ENCODE measurements around the gene AVP. TPM values are rescaled to one million over a fixed set of nuclear protein-coding genes. Genes with fewer than 3 reads are reported as not detected.
"Not testable (repeated sequence)": the region's sequence is repeated elsewhere in the genome, so short reads cannot be mapped to it uniquely, and the experiment has no call there.

The AVP gene, protein sequence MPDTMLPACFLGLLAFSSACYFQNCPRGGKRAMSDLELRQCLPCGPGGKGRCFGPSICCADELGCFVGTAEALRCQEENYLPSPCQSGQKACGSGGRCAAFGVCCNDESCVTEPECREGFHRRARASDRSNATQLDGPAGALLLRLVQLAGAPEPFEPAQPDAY
- total RNA-seq (not detected), polyA plus RNA-seq (not detected)
- long read RNA-seq, donor 1 = 0 reads
- long read RNA-seq, donor 2 = 0 reads

DNA sequence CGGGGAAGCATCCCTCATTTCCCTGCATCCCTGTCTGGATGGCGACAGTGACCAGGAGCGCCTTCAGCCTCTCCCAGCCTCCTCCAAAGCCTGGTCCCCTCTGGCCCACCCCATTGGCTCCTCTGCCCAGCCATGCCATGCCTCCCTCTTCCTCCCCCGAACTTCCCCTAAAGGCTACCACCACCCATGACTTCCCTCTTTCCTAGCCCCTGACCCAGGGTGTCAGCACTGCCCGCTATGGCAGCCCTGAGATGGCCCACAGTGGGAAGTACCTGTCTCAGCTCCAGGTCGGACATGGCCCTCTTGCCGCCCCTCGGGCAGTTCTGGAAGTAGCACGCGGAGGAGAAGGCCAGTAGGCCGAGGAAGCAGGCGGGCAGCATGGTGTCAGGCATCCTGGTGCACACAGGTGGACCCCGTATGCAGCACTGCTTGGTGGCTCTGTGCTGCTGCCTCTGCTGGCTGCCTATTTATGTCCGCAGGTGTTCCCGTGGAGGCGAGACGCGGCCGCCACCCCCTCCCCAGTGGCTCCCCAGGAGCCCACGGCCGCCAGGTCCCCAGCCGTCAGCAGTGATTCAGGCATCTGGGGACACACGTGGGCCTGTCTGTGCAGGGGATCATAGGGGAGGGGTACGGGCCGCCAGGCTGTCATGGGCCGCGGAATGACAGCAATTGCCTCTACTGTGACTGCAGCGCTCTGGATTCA, at the start of gene AVP:
Gene AVP (minus strand): TSS at position 442 of the 703 bp plus-strand sequence. CDS start 50 bp downstream, at position 392.
- no peak for ATAC-seq (ENCODE audit: low FRiP score)
- H3K4me1 ChIP-seq (ENCODE audit: control insufficient read depth in 1 of 2, insufficient read depth in 2 of 2, low read length in 2 of 2) = no peaks in the 10 kb centered on the region
- intact Hi-C loops (cut with DNase I) = no loop called here
- H3K27ac ChIP-seq (ENCODE audit: low read depth in 1 of 2, low read length in 2 of 2) = no peak within 1 kb of the TSS
- H3K36me3 ChIP-seq (ENCODE audit: control insufficient read depth in 1 of 2, insufficient read depth in 2 of 2, low read length in 1 of 2) = no peaks in the 10 kb centered on the region
- DNase-seq = no peak
- no peak within 1 kb of the TSS for H3K4me3 ChIP-seq (ENCODE audit: low read length in 2 of 2)
- no peaks in the 10 kb centered on the region for H3K9me3 ChIP-seq (ENCODE audit: control insufficient read depth, low read length)
- H3K27me3 ChIP-seq (ENCODE audit: control insufficient read depth in 1 of 2, insufficient read depth in 2 of 2, low read length in 1 of 2) = no peaks in the 10 kb centered on the region
- WGBS, 2 donors = 88 to 91% methylated on average over 28 of the region's 28 CpGs

GRCh38 chr20:3134151-3134550, 49.6 kb upstream of the AVP start:
- DNase-seq (no peak), ATAC-seq (ENCODE audit: low FRiP score) (no peak)
- no peak overlapping the region for H3K27ac ChIP-seq (ENCODE audit: low read depth in 1 of 2, low read length in 2 of 2)
- 91 to 96% methylated on average over 3 of the region's 3 CpGs for WGBS, 2 donors
- H3K36me3 ChIP-seq (ENCODE audit: control insufficient read depth in 1 of 2, insufficient read depth in 2 of 2, low read length in 1 of 2) = no peaks in the 10 kb centered on the region
- H3K4me3 ChIP-seq (ENCODE audit: low read length in 2 of 2) = no peak overlapping the region
- no peaks in the 10 kb centered on the region for H3K4me1 ChIP-seq (ENCODE audit: control insufficient read depth in 1 of 2, insufficient read depth in 2 of 2, low read length in 2 of 2)
- intact Hi-C loops (cut with DNase I) = no loop called here
- H3K9me3 ChIP-seq (ENCODE audit: control insufficient read depth, low read length) = no peaks in the 10 kb centered on the region
- no peaks in the 10 kb centered on the region for H3K27me3 ChIP-seq (ENCODE audit: control insufficient read depth in 1 of 2, insufficient read depth in 2 of 2, low read length in 1 of 2)

- 93 to 95% methylated on average over 2 of the region's 2 CpGs for WGBS, 2 donors
- intact Hi-C loops (cut with DNase I) = no loop called here
Observed at GRCh38 chr20:3133155-3133554, 48.6 kb upstream of the AVP start.

DNA sequence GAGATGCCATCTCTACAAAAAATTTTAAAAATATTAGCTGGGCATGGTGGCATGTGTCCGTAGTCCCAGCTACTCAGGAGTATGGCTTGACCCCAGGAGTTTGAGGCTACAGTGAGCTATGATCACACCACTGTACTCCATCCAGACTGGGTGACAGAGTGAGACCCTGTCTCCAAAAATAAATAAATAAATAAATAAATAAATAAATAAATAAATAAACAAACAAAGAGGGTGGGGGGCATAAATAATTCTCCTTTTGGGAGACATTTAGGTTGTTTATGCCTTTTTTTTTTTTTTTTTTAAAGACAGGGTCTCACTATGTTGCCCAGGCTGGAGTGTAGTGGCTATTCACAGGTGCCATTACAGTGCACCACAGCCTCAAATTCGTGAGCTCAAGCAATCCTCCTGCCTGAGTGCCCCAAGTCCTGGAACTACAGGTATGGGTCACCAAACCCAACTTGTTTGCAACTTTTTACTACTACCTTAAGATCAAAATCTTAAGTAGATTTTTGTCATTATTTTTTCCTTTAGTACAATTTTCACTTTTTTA, 45.6 kb upstream of the AVP start:
- intact Hi-C loops (cut with DNase I) = no loop called here
- no peak overlapping the region for H3K27ac ChIP-seq (ENCODE audit: low read depth in 1 of 2, low read length in 2 of 2)
- no peaks in the 10 kb centered on the region for H3K36me3 ChIP-seq (ENCODE audit: control insufficient read depth in 1 of 2, insufficient read depth in 2 of 2, low read length in 1 of 2)
- WGBS, 2 donors = 88 to 96% methylated on average over 2 of the region's 2 CpGs
- ATAC-seq (ENCODE audit: low FRiP score) = no peak
- DNase-seq = no peak
- no peak overlapping the region for H3K4me3 ChIP-seq (ENCODE audit: low read length in 2 of 2)
- H3K9me3 ChIP-seq (ENCODE audit: control insufficient read depth, low read length) = no peaks in the 10 kb centered on the region
- no peaks in the 10 kb centered on the region for H3K4me1 ChIP-seq (ENCODE audit: control insufficient read depth in 1 of 2, insufficient read depth in 2 of 2, low read length in 2 of 2)
- H3K27me3 ChIP-seq (ENCODE audit: control insufficient read depth in 1 of 2, insufficient read depth in 2 of 2, low read length in 1 of 2) = no peaks in the 10 kb centered on the region

More at GRCh38 chr20:3133155-3133554, 48.6 kb upstream of the AVP start:
- no peak overlapping the region for H3K4me3 ChIP-seq (ENCODE audit: low read length in 2 of 2)
- no peak overlapping the region for H3K27ac ChIP-seq (ENCODE audit: low read depth in 1 of 2, low read length in 2 of 2)
- H3K27me3 ChIP-seq (ENCODE audit: control insufficient read depth in 1 of 2, insufficient read depth in 2 of 2, low read length in 1 of 2) = no peaks in the 10 kb centered on the region
- DNase-seq = no peak
- H3K9me3 ChIP-seq (ENCODE audit: control insufficient read depth, low read length) = no peaks in the 10 kb centered on the region
- no peak for ATAC-seq (ENCODE audit: low FRiP score)
- no peaks in the 10 kb centered on the region for H3K36me3 ChIP-seq (ENCODE audit: control insufficient read depth in 1 of 2, insufficient read depth in 2 of 2, low read length in 1 of 2)
- H3K4me1 ChIP-seq (ENCODE audit: control insufficient read depth in 1 of 2, insufficient read depth in 2 of 2, low read length in 2 of 2) = no peaks in the 10 kb centered on the region

GRCh38 chr20:3129094-3129493, 44.6 kb upstream of the AVP start:
- no peak overlapping the region for H3K27ac ChIP-seq (ENCODE audit: low read depth in 1 of 2, low read length in 2 of 2)
- no peaks in the 10 kb centered on the region for H3K9me3 ChIP-seq (ENCODE audit: control insufficient read depth, low read length)
- no peaks in the 10 kb centered on the region for H3K4me1 ChIP-seq (ENCODE audit: control insufficient read depth in 1 of 2, insufficient read depth in 2 of 2, low read length in 2 of 2)
- intact Hi-C loops (cut with DNase I) = no loop called here
- no peak for ATAC-seq (ENCODE audit: low FRiP score)
- no peak for DNase-seq
- no peaks in the 10 kb centered on the region for H3K36me3 ChIP-seq (ENCODE audit: control insufficient read depth in 1 of 2, insufficient read depth in 2 of 2, low read length in 1 of 2)
- WGBS, 2 donors = 76 to 78% methylated on average over 4 of the region's 4 CpGs
- no peaks in the 10 kb centered on the region for H3K27me3 ChIP-seq (ENCODE audit: control insufficient read depth in 1 of 2, insufficient read depth in 2 of 2, low read length in 1 of 2)
- H3K4me3 ChIP-seq (ENCODE audit: low read length in 2 of 2) = no peak overlapping the region

GRCh38 chr20:3128275-3128984, 43.9 kb upstream of the AVP start:
- ATAC-seq (ENCODE audit: low FRiP score) = no peak
- Histone ChIP-seq H3K9me3 (ENCODE audit: control insufficient read depth, low read length) (no peaks in the 10 kb centered on the region), H3K4me3 (ENCODE audit: low read length in 2 of 2) (no peak overlapping the region), H3K36me3 (ENCODE audit: control insufficient read depth in 1 of 2, insufficient read depth in 2 of 2, low read length in 1 of 2) (no peaks in the 10 kb centered on the region), H3K4me1 (ENCODE audit: control insufficient read depth in 1 of 2, insufficient read depth in 2 of 2, low read length in 2 of 2) (no peaks in the 10 kb centered on the region), H3K27ac (ENCODE audit: low read depth in 1 of 2, low read length in 2 of 2) (no peak overlapping the region), H3K27me3 (ENCODE audit: control insufficient read depth in 1 of 2, insufficient read depth in 2 of 2, low read length in 1 of 2) (no peaks in the 10 kb centered on the region)
- WGBS, 2 donors = 77 to 81% methylated on average over 8 of the region's 8 CpGs
- intact Hi-C loops (cut with DNase I) = no loop called here
- DNase-seq = no peak

DNA sequence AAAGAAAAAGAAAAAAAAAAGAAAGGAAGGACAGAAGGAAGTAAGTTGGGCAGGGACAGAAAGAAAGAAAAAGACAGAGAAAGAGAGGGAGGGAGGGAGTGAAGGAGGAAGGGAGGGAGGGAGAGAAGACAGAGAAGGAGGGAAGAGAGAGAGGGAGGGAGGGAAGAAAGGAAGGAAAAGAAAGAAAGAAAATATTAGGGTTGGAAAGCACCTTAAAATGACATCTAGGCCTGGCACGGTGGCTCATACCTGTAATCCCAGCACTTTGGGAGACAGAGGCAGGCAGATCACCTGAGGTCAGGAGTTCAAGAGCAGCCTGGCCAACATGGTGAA, 42.0 kb upstream of the AVP start:
- intact Hi-C loops (cut with DNase I) = no loop called here
- no peak for DNase-seq
- ATAC-seq (ENCODE audit: low FRiP score) = no peak

GRCh38 chr20:3125776-3126526, 41.4 kb upstream of the AVP start:
- WGBS, 2 donors = 95 to 96% methylated on average over 21 to 25 of the region's 25 CpGs
- intact Hi-C loops (cut with DNase I); H3K4me3 ChIP-seq (ENCODE audit: low read length in 2 of 2); ATAC-seq (ENCODE audit: low FRiP score); H3K36me3 ChIP-seq (ENCODE audit: control insufficient read depth in 1 of 2, insufficient read depth in 2 of 2, low read length in 1 of 2); H3K27me3 ChIP-seq (ENCODE audit: control insufficient read depth in 1 of 2, insufficient read depth in 2 of 2, low read length in 1 of 2); H3K4me1 ChIP-seq (ENCODE audit: control insufficient read depth in 1 of 2, insufficient read depth in 2 of 2, low read length in 2 of 2); H3K27ac ChIP-seq (ENCODE audit: low read depth in 1 of 2, low read length in 2 of 2); H3K9me3 ChIP-seq (ENCODE audit: control insufficient read depth, low read length); DNase-seq: not testable (repeated sequence)

More for the DNA sequence above, 42.0 kb upstream of the AVP start:
- WGBS, 2 donors = 85 to 92% methylated on average over 1 of the region's 1 CpG
- H3K4me1 ChIP-seq (ENCODE audit: control insufficient read depth in 1 of 2, insufficient read depth in 2 of 2, low read length in 2 of 2) = no peaks in the 10 kb centered on the region
- no peak overlapping the region for H3K27ac ChIP-seq (ENCODE audit: low read depth in 1 of 2, low read length in 2 of 2)
- no peaks in the 10 kb centered on the region for H3K9me3 ChIP-seq (ENCODE audit: control insufficient read depth, low read length)
- H3K36me3 ChIP-seq (ENCODE audit: control insufficient read depth in 1 of 2, insufficient read depth in 2 of 2, low read length in 1 of 2) = peaks cover 0 to 1% of the 10 kb centered on the region in 2 donors
- no peak overlapping the region for H3K4me3 ChIP-seq (ENCODE audit: low read length in 2 of 2)
- H3K27me3 ChIP-seq (ENCODE audit: control insufficient read depth in 1 of 2, insufficient read depth in 2 of 2, low read length in 1 of 2) = no peaks in the 10 kb centered on the region
